Mesenchymal stem cell (in vitro differentiated cells and primary cell): ENCODE results near the gene DNAH9.
"Not testable (repeated sequence)": the region's sequence is repeated elsewhere in the genome, so short reads cannot be mapped to it uniquely, and the experiment has no call there.

Source experiments
- DNase-seq: peaks from one replicate; pipeline ENCODE4 v3.0.0-alpha.2; 2013
- H2AFZ ChIP-seq: one replicate; pipeline ENCODE4 v1.6.1; 2013; ENCODE audit warnings: low read depth, mild to moderate bottlenecking, control low read depth, inconsistent platforms, low read length, moderate library complexity
- H2AK5ac ChIP-seq: 2 replicates; pipeline ENCODE4 v1.6.1; 2013; ENCODE audit warnings: low read length, moderate library complexity, mild to moderate bottlenecking, inconsistent platforms; ENCODE audit not compliant: severe bottlenecking
- H2BK120ac ChIP-seq: one replicate; pipeline ENCODE4 v1.6.1; 2013; ENCODE audit warnings: low read depth, mild to moderate bottlenecking, inconsistent platforms, low read length, moderate library complexity
- H2BK12ac ChIP-seq, 2 experiments: one replicate each; pipeline ENCODE4 v1.6.1; 2013; ENCODE audit warnings: inconsistent platforms in 2 of 2, low read length in 2 of 2, mild to moderate bottlenecking in 2 of 2, moderate library complexity in 2 of 2, control low read depth in 1 of 2
- H2BK15ac ChIP-seq: one replicate; pipeline ENCODE4 v1.6.1; 2013; ENCODE audit warnings: mild to moderate bottlenecking, low read depth, inconsistent platforms; ENCODE audit not compliant: poor library complexity, severe bottlenecking
- H2BK5ac ChIP-seq: 2 replicates; pipeline ENCODE4 v1.6.1; 2013; ENCODE audit warnings: low read depth, mild to moderate bottlenecking, low read length, control low read depth, inconsistent platforms; ENCODE audit not compliant: poor library complexity, severe bottlenecking
- H3K14ac ChIP-seq, 2 experiments: one replicate each; pipeline ENCODE4 v1.6.1; 2013; ENCODE audit warnings: inconsistent platforms in 2 of 2, low read length in 2 of 2, control low read depth in 1 of 2, mild to moderate bottlenecking in 1 of 2, moderate library complexity in 1 of 2
- H3K18ac ChIP-seq, 2 experiments: one replicate each; pipeline ENCODE4 v1.6.1; 2013; ENCODE audit warnings: inconsistent platforms in 2 of 2, low read length in 2 of 2, control low read depth in 1 of 2, low read depth in 1 of 2, mild to moderate bottlenecking in 1 of 2
- H3K23ac ChIP-seq, 2 experiments: one replicate each; pipeline ENCODE4 v1.6.1; 2013; ENCODE audit warnings: inconsistent platforms in 2 of 2, low read length in 2 of 2, mild to moderate bottlenecking in 2 of 2, moderate library complexity in 2 of 2, control low read depth in 1 of 2
- H3K27ac ChIP-seq: 2 replicates; pipeline ENCODE4 v1.5.1; 2013; ENCODE audit warnings: mild to moderate bottlenecking, moderate library complexity, low read length, control low read depth, inconsistent platforms; ENCODE audit not compliant: poor library complexity, severe bottlenecking
- H3K27me3 ChIP-seq, 2 experiments: 2 replicates each; pipeline versions ENCODE4 v1.6.1 to v1.7.0; 2013; ENCODE audit warnings: low read length in 2 of 2, mild to moderate bottlenecking in 2 of 2, moderate library complexity in 2 of 2, control low read depth in 1 of 2, inconsistent platforms in 1 of 2; ENCODE audit not compliant: control insufficient read depth in 1 of 2, insufficient read depth in 1 of 2
- H3K36me3 ChIP-seq, 2 experiments: 2 replicates each; pipeline versions ENCODE4 v1.6.1 to v1.7.0; 2013; ENCODE audit warnings: low read length in 2 of 2, control low read depth in 1 of 2, inconsistent platforms in 1 of 2, low read depth in 1 of 2, mild to moderate bottlenecking in 1 of 2; ENCODE audit not compliant: insufficient read depth in 2 of 2, control insufficient read depth in 1 of 2
- H3K4ac ChIP-seq, 2 experiments: one replicate each; pipeline ENCODE4 v1.6.1; 2013; ENCODE audit warnings: inconsistent platforms in 2 of 2, low read length in 2 of 2, mild to moderate bottlenecking in 2 of 2, moderate library complexity in 2 of 2, control low read depth in 1 of 2, low read depth in 1 of 2
- H3K4me1 ChIP-seq: 2 replicates; pipeline ENCODE4 v1.6.1; 2013; ENCODE audit warnings: low read depth, low read length, control low read depth; ENCODE audit not compliant: control insufficient read depth, insufficient read depth
- H3K4me2 ChIP-seq: 2 replicates; pipeline ENCODE4 v1.6.1; 2013; ENCODE audit warnings: low read length, mild to moderate bottlenecking, inconsistent platforms; ENCODE audit not compliant: poor library complexity, severe bottlenecking
- H3K4me3 ChIP-seq, 2 experiments: 2 replicates each; pipeline versions ENCODE4 v1.5.1 to v1.7.0; 2013; ENCODE audit warnings: low read length in 2 of 2, mild to moderate bottlenecking in 2 of 2, control low read depth in 1 of 2, low read depth in 1 of 2; ENCODE audit not compliant: insufficient read depth in 1 of 2
- H3K79me1 ChIP-seq: replicated peaks from 2 replicates; pipeline ENCODE4 v1.6.1; 2013; ENCODE audit warnings: mild to moderate bottlenecking, control low read depth, low read length, inconsistent platforms; ENCODE audit not compliant: poor library complexity, severe bottlenecking
- H3K9ac ChIP-seq: 2 replicates; pipeline ENCODE4 v1.7.0; 2013; ENCODE audit warnings: mild to moderate bottlenecking, low read length, moderate library complexity
- H3K9me3 ChIP-seq: 2 replicates; pipeline ENCODE4 v1.7.0; 2013; ENCODE audit warnings: mild to moderate bottlenecking, low read length; ENCODE audit not compliant: control insufficient read depth
- H4K8ac ChIP-seq: one replicate; pipeline ENCODE4 v1.6.1; 2013; ENCODE audit warnings: inconsistent platforms, mild to moderate bottlenecking, low read length, moderate library complexity
- H4K91ac ChIP-seq: one replicate; pipeline ENCODE4 v1.6.1; 2013; ENCODE audit warnings: mild to moderate bottlenecking, low read length, inconsistent platforms
- WGBS: methylation state at CpG from one replicate; pipeline ENCODE4 v1.1.7; 2013; ENCODE audit warnings: mixed read lengths; 5-methylcytosine and 5-hydroxymethylcytosine counted together

Gene DNAH9

DNA sequence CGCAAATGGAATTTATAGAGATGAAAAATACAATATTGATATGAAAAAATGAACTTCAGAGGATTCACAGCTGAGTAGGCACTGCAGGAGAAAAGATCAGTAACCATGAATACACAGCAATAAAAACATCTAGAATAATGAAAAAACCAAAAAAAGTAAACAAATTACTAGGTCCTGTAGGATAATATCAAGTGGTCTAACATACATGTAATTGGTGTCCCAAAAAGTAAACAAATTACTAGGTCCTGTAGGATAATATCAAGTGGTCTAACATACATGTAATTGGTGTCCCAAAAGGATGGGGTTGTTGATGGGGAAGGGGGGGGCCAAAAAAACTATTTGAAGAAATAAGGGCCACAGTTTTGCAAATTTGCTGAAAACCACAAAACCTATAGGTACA, 355.7 kb downstream of the DNAH9 start:
- Histone ChIP-seq H3K79me1 (no peaks in the 10 kb centered on the region), H4K8ac (no peak overlapping the region), H3K18ac (no peak overlapping the region), H3K4ac (no peak overlapping the region), H3K36me3 (peaks cover 3 to 14% of the 10 kb centered on the region in 2 experiments), H4K91ac (no peak overlapping the region), H3K27ac (no peak overlapping the region), H2AK5ac (no peak overlapping the region), H2BK120ac (no peak overlapping the region), H3K14ac (no peak overlapping the region), H2BK12ac (no peak overlapping the region), H2BK5ac (no peak overlapping the region), H3K4me1 (no peaks in the 10 kb centered on the region), H3K9me3 (peaks cover 29% of the 10 kb centered on the region), H3K4me3 (no peak overlapping the region), H3K9ac (no peak overlapping the region), H3K4me2 (no peak overlapping the region), H2AFZ (no peak overlapping the region), H3K27me3 (no peaks in the 10 kb centered on the region), H3K23ac (no peak overlapping the region), H2BK15ac (no peak overlapping the region)
- DNase-seq: peak; percentile 1
- WGBS: no CpG with 5 or more reads among the region's 1 CpG

DNA sequence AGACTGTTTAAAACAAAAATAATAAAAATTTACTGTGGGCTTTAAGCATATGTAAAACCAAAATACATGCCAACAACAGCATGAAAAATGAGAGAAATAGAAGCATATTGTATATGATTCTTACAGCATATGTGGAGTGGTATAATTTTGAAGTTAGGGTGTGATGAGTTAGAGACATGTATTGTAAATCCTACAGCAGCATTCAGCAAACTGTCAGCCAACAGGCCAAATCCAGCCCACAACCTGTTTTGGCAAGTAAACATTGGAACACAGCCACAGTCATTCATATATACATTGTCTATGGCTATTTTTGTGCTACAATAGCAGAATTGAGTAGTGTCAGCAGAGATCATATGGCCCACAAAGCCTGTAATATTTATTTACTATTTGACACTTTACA, 356.7 kb downstream of the DNAH9 start:
- no peak overlapping the region for H2AFZ ChIP-seq
- no peak overlapping the region for H2BK15ac ChIP-seq
- no peak overlapping the region for H3K4me2 ChIP-seq
- H3K9ac ChIP-seq: no peak overlapping the region
- H2BK120ac ChIP-seq: no peak overlapping the region
- H4K91ac ChIP-seq: no peak overlapping the region
- DNase-seq: no peak
- no peak overlapping the region for H3K23ac ChIP-seq
- no peak overlapping the region for H3K14ac ChIP-seq
- no peak overlapping the region for H3K4me3 ChIP-seq
- H3K79me1 ChIP-seq: no peaks in the 10 kb centered on the region
- no peak overlapping the region for H2BK12ac ChIP-seq
- H2AK5ac ChIP-seq: no peak overlapping the region
- peaks cover 3 to 14% of the 10 kb centered on the region in 2 experiments for H3K36me3 ChIP-seq
- H3K9me3 ChIP-seq: peaks cover 29% of the 10 kb centered on the region
- no peak overlapping the region for H4K8ac ChIP-seq
- no peak overlapping the region for H3K27ac ChIP-seq
- H3K4ac ChIP-seq: no peak overlapping the region
- no peak overlapping the region for H2BK5ac ChIP-seq
- H3K18ac ChIP-seq: no peak overlapping the region
- no peaks in the 10 kb centered on the region for H3K27me3 ChIP-seq
- H3K4me1 ChIP-seq: no peaks in the 10 kb centered on the region

DNA sequence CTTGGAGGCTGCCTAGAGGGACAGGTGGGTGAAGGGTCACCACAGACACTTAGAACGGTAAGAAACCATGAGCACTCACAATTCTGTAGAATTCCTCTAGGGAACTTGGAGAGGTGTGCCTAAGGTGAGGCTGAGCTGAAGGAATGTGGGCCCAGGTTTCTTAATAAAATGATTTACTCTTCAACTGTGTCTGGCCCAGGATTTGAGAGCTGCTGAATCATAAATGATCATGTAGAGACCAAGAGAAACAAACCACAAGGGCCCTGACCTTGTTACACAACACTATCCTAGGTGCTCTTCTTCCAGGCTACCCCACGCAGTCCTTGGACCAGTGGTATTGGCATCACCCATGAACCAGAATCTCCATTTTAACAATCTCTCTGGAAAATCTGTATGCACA, 371.3 kb downstream of the DNAH9 start:
- 96% methylated on average over 2 of the region's 2 CpGs for WGBS
- peaks cover 4% of the 10 kb centered on the region for H3K4me1 ChIP-seq
- no peak overlapping the region for H3K4me2 ChIP-seq

DNA sequence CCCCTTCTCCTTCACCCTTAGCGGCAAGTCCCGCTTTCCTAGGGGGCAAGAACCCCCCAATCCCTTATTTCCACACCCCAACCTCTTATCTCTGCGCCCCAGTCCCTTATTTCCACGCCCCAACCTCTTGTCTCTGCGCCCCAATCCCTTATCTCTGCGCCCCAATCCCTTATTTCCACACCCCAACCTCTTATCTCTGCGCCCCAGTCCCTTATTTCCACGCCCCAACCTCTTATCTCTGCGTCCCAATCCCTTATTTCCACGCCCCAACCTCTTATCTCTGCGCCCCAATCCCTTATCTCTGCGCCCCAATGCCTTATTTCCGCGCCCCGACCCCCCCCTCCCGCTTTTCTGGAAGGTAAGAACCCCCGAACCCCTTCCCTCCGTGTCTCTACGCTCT, 374.5 kb downstream of the DNAH9 start:
- not testable (repeated sequence) for H3K4me2 ChIP-seq, H2BK120ac ChIP-seq, H2BK15ac ChIP-seq, H3K79me1 ChIP-seq, H2BK5ac ChIP-seq, H2BK12ac ChIP-seq, H2AK5ac ChIP-seq, H3K9ac ChIP-seq, H3K9me3 ChIP-seq, H3K27ac ChIP-seq, H3K36me3 ChIP-seq, H4K91ac ChIP-seq, H3K4me1 ChIP-seq, H3K18ac ChIP-seq, H3K4ac ChIP-seq, H3K27me3 ChIP-seq, H2AFZ ChIP-seq, DNase-seq, H3K14ac ChIP-seq, H3K4me3 ChIP-seq, H3K23ac ChIP-seq, H4K8ac ChIP-seq
- 96% methylated on average over 16 of the region's 19 CpGs for WGBS

More for the DNA sequence above, 371.3 kb downstream of the DNAH9 start:
- Histone ChIP-seq H3K9me3 (peaks cover 5% of the 10 kb centered on the region), H2BK12ac (no peak overlapping the region), H2BK120ac (no peak overlapping the region), H3K23ac (no peak overlapping the region), H2AFZ (no peak overlapping the region), H3K4ac (no peak overlapping the region), H3K27me3 (no peaks in the 10 kb centered on the region), H3K4me3 (no peak overlapping the region), H4K91ac (no peak overlapping the region), H3K9ac (no peak overlapping the region), H2BK15ac (no peak overlapping the region), H4K8ac (no peak overlapping the region), H3K79me1 (peaks cover 7% of the 10 kb centered on the region), H3K36me3 (no peaks in the 10 kb centered on the region), H2AK5ac (no peak overlapping the region), H2BK5ac (no peak overlapping the region), H3K14ac (no peak overlapping the region), H3K18ac (no peak overlapping the region), H3K27ac (no peak overlapping the region)
- no peak for DNase-seq
